Endothelial cell of umbilical vein (primary cell): ENCODE results near the gene ZNF516. TPM values are rescaled to one million over a fixed set of nuclear protein-coding genes. Genes with fewer than 3 reads are reported as not detected.

Experiments used
- BruUV-seq: library from RNA; stranded (reverse); fragments of 400-500 nt; replicated peaks from 2 replicates; lab custom pipeline; 2021; lab: Mats Ljungman, UMichigan
- CTCF ChIA-PET: fragments of 300-600, 350-600 bp; sonication (Branson Sonifier 250); formaldehyde crosslinking; loops from one replicate; lab custom pipeline; 2021; ENCODE audit warnings: antibody characterized with exemption, inconsistent platforms; lab: Charles Lee
- POLR2A ChIA-PET: fragments of 300-600, 350-600 bp; sonication (Branson Sonifier 250); formaldehyde crosslinking; loops from one replicate; lab custom pipeline; 2021; ENCODE audit warnings: antibody characterized with exemption, inconsistent platforms; lab: Charles Lee
- DNase-seq: peaks from one replicate; pipeline ENCODE4 v3.0.0-alpha.2; 2011; ENCODE audit warnings: low read depth, low spot score
- FAIRE-seq: peaks from 2 replicates; lab custom pipeline; 2011; peaks lifted over from hg19 to GRCh38; lab: Jason Lieb, UNC
- H2AFZ ChIP-seq: 2 replicates; pipeline ENCODE4 v1.6.0; 2012; ENCODE audit warnings: low read depth, low read length, control low read depth, inconsistent platforms
- H3K27ac ChIP-seq: 2 replicates; pipeline ENCODE4 v1.5.1; 2011; ENCODE audit warnings: low read depth, mild to moderate bottlenecking, control low read depth, low read length, moderate library complexity; ENCODE audit not compliant: insufficient read depth
- H3K27me3 ChIP-seq, 2 experiments: 2 replicates each; pipeline versions ENCODE4 v1.6.0 to v1.6.1; 2011; ENCODE audit warnings: low read length in 2 of 2, mixed read lengths in 1 of 2; ENCODE audit not compliant: control insufficient read depth in 2 of 2, insufficient read depth in 2 of 2
- H3K36me3 ChIP-seq, 2 experiments: 2 replicates in 1 of 2; 3 replicates in 1 of 2; pipeline ENCODE4 v1.5.1; 2011; ENCODE audit warnings: low read length in 2 of 2, mild to moderate bottlenecking in 1 of 2, moderate library complexity in 1 of 2; ENCODE audit not compliant: control insufficient read depth in 2 of 2, insufficient read depth in 2 of 2; ENCODE audit errors: extremely low read depth in 1 of 2
- H3K4me1 ChIP-seq: 3 replicates; pipeline ENCODE4 v1.5.1; 2011; ENCODE audit warnings: mild to moderate bottlenecking, low read length; ENCODE audit not compliant: control insufficient read depth, insufficient read depth; ENCODE audit errors: extremely low read depth
- H3K4me2 ChIP-seq: 2 replicates; pipeline ENCODE4 v1.6.1; 2011; ENCODE audit warnings: low read length, control low read depth, mixed read lengths; ENCODE audit not compliant: insufficient read depth
- H3K4me3 ChIP-seq, 3 experiments: fragments of 200-600 bp in 1 of 3; sonication (generic), shearing (Covaris generic) in 1 of 3; replicated peaks in 1 of 3; 2 replicates each; pipeline ENCODE4 v1.5.1; 2011 to 2016; ENCODE audit warnings: control low read depth in 3 of 3, low read length in 3 of 3, mild to moderate bottlenecking in 2 of 3, inconsistent platforms in 1 of 3, low read depth in 1 of 3, moderate library complexity in 1 of 3; ENCODE audit not compliant: insufficient read depth in 1 of 3
- H3K79me2 ChIP-seq: 2 replicates; pipeline ENCODE4 v1.6.0; 2012; ENCODE audit warnings: low read length, inconsistent platforms; ENCODE audit not compliant: control insufficient read depth, insufficient read depth
- H3K9ac ChIP-seq: replicated peaks from 2 replicates; pipeline ENCODE3; 2011; ENCODE audit warnings: low read length, control low read depth; ENCODE audit not compliant: insufficient read depth; ENCODE audit errors: extremely low read depth
- H3K9me1 ChIP-seq: replicated peaks from 3 replicates; pipeline ENCODE4 v1.6.0; 2011; ENCODE audit warnings: mild to moderate bottlenecking, low read length; ENCODE audit not compliant: control insufficient read depth, insufficient read depth; ENCODE audit errors: extremely low read depth
- H3K9me3 ChIP-seq: replicated peaks from 2 replicates; pipeline ENCODE4 v1.5.1; 2012; ENCODE audit warnings: low read length, inconsistent platforms; ENCODE audit not compliant: control insufficient read depth, insufficient read depth
- H4K20me1 ChIP-seq: replicated peaks from 2 replicates; pipeline ENCODE3; 2011; ENCODE audit warnings: mild to moderate bottlenecking, low read length; ENCODE audit not compliant: control insufficient read depth, insufficient read depth; ENCODE audit errors: extremely low read depth
- CTCF ChIP-seq, 2 donors: IDR thresholded peaks; 1 replicate in 1 of 2; 2 replicates in 1 of 2; pipeline ENCODE4 v1.5.1; 2011; ENCODE audit warnings: low read length in 2 of 2, mild to moderate bottlenecking in 2 of 2, moderate library complexity in 2 of 2, control low read depth in 1 of 2, inconsistent platforms in 1 of 2, low read depth in 1 of 2; ENCODE audit not compliant: insufficient read depth in 1 of 2; ENCODE audit errors: extremely low read depth in 1 of 2
- EZH2 ChIP-seq: IDR thresholded peaks from 2 replicates; pipeline ENCODE4 v1.6.1; 2012; ENCODE audit warnings: borderline replicate concordance, low read depth, mild to moderate bottlenecking, moderate library complexity, low read length, inconsistent platforms; ENCODE audit not compliant: severe bottlenecking
- FOS ChIP-seq: IDR thresholded peaks from 2 replicates; pipeline ENCODE4 v1.6.1; 2011; ENCODE audit warnings: mild to moderate bottlenecking, low read length, moderate library complexity, borderline replicate concordance; ENCODE audit not compliant: insufficient read depth
- GATA2 ChIP-seq: IDR thresholded peaks from 2 replicates; pipeline ENCODE4 v1.7.0; 2011; ENCODE audit warnings: low read depth, mild to moderate bottlenecking, moderate library complexity, mixed read lengths, low read length; ENCODE audit not compliant: insufficient read length, insufficient read depth
- JUN ChIP-seq: IDR thresholded peaks from 2 replicates; pipeline ENCODE4 v1.6.1; 2011; ENCODE audit warnings: borderline replicate concordance, low read depth; ENCODE audit not compliant: insufficient read length, insufficient read depth
- MAX ChIP-seq: IDR thresholded peaks from 2 replicates; pipeline ENCODE4 v1.6.1; 2011; ENCODE audit not compliant: insufficient read depth, insufficient read length
- MYC ChIP-seq: IDR thresholded peaks from one replicate; pipeline ENCODE4 v1.6.1; 2011; ENCODE audit warnings: mild to moderate bottlenecking, low read depth, low read length
- POLR2A ChIP-seq: IDR thresholded peaks from 2 replicates; pipeline ENCODE4 v1.6.1; 2012; ENCODE audit warnings: low read depth, mild to moderate bottlenecking, control low read depth, low read length
- POLR2AphosphoS5 ChIP-seq: IDR thresholded peaks from 2 replicates; pipeline ENCODE4 v1.6.1; 2012; ENCODE audit warnings: low read depth, mild to moderate bottlenecking, control low read depth, low read length, moderate library complexity; ENCODE audit not compliant: insufficient read depth
- dilution Hi-C: fragments of 300-500 bp; cut with MboI; formaldehyde crosslinking; loops from one replicate; pipeline ENCODE4 v1.15.0; 2019; ENCODE audit warnings: low sequenced_read_pairs; ENCODE audit not compliant: extremely low pct_ligation_motif_present
- intact Hi-C: fragments of 100-400 bp; cut with micrococcal nuclease; formaldehyde crosslinking; loops from one replicate; pipeline ENCODE4 v1.10.0; 2022
- polyA plus RNA-seq, 4 experiments: library from polyadenylated mRNA; depleted of rRNA in 3 of 4; stranded (reverse) in 3 of 4; unstranded in 1 of 4; fragments of >200 nt; gene quantifications; 2 replicates each; pipeline versions ENCODE4 v1.2.1 to v1.2.3, GENCODE V29; 2011 to 2012; ENCODE audit warnings: missing spikeins in 1 of 4
- total RNA-seq: library from RNA; stranded (reverse); gene quantifications from 2 replicates; pipeline ENCODE4 v1.2.3, GENCODE V29; 2021

ZNF516 gene
- total and polyA plus RNA-seq, 2 donors (not counting 3 experiments of a cell fraction or from before 2014, with no cell fraction given) = 3.6 to 19.1 TPM

- no peak for DNase-seq
- H3K4me3 ChIP-seq = no peak overlapping the region
- no peaks in the 10 kb centered on the region for H3K79me2 ChIP-seq
- H3K9me1 ChIP-seq = no peaks in the 10 kb centered on the region
- no peaks in the 10 kb centered on the region for H4K20me1 ChIP-seq
- H3K4me2 ChIP-seq = no peak overlapping the region
- no peaks in the 10 kb centered on the region for H3K9me3 ChIP-seq
- no peaks in the 10 kb centered on the region for H3K27me3 ChIP-seq
- ChIA-PET POLR2A (no interaction called here), CTCF (interaction anchor here (0.9 to 2.7 kb wide), 2 partner anchors 8 to 297 kb away, joined by 3 to 11 read pairs; no protein-coding TSS in a partner anchor)
- TF ChIP-seq MYC = no peak
- no peak for TF ChIP-seq JUN
- no peak for TF ChIP-seq GATA2
- TF ChIP-seq CTCF (IDR thresholded peaks at IDR 0.05; ENCODE audit: extremely low read depth in 1 of 2, insufficient read depth in 1 of 2, low read depth in 1 of 2, low read length in 2 of 2) = no peak
- no peak for TF ChIP-seq EZH2
- TF ChIP-seq MAX = no peak
- no peak for TF ChIP-seq POLR2A
- no peak for TF ChIP-seq POLR2AphosphoS5
- no peak for TF ChIP-seq FOS
- intact Hi-C loops = no loop called here
- FAIRE-seq = no peak
- no TSS peak for BruUV-seq
- no peak overlapping the region for H3K27ac ChIP-seq
- H3K4me1 ChIP-seq = no peaks in the 10 kb centered on the region
- no peak overlapping the region for H3K9ac ChIP-seq
- no peaks in the 10 kb centered on the region for H3K36me3 ChIP-seq
- dilution Hi-C loops = no loop called here
- no peak overlapping the region for H2AFZ ChIP-seq
These were observed 104.5 kb downstream of the ZNF516 start for GRCh38 chr18:76390452-76391035.
